HEK293 (cell line): ENCODE measurements around the gene DMD.

ENCODE experiments used
- CTCF ChIA-PET: fragments of 350-600 bp; formaldehyde crosslinking; extraction: SDS; loops from one replicate; lab custom pipeline; 2021; ENCODE audit warnings: antibody characterized with exemption; lab: Yijun Ruan, JAX
- POLR2A ChIA-PET: fragments of 300-600 bp; formaldehyde crosslinking; extraction: SDS; loops from one replicate; lab custom pipeline; 2020; ENCODE audit warnings: antibody characterized with exemption, inconsistent platforms; lab: Yijun Ruan, JAX
- H3K27ac ChIP-seq: fragments of 200-500 bp; sonication (Bioruptor generic); 2 replicates; pipeline ENCODE4 v1.5.1; 2014; ENCODE audit warnings: low read depth, low read length, control low read depth, inconsistent platforms; ENCODE audit errors: extremely low read depth
- H3K36me3 ChIP-seq, 2 experiments: fragments of 200-500 bp in 1 of 2; sonication (Bioruptor generic) in 1 of 2; 1 replicate in 1 of 2; 2 replicates in 1 of 2; pipeline ENCODE4 v1.5.1; 2014 to 2017; ENCODE audit warnings: inconsistent platforms in 2 of 2, low read length in 2 of 2; ENCODE audit not compliant: control insufficient read depth in 2 of 2, insufficient read depth in 1 of 2
- H3K4me1 ChIP-seq: fragments of 200-500 bp; sonication (Bioruptor generic); 2 replicates; pipeline ENCODE4 v1.5.1; 2014; ENCODE audit warnings: mild to moderate bottlenecking, low read length, inconsistent platforms; ENCODE audit not compliant: control insufficient read depth, insufficient read depth
- H3K4me3 ChIP-seq: 2 replicates; pipeline ENCODE4 v1.5.1; 2011; ENCODE audit warnings: low read depth, mild to moderate bottlenecking, control low read depth, low read length, moderate library complexity
- H3K9me3 ChIP-seq: fragments of 200-500 bp; sonication (Bioruptor generic); 2 replicates; pipeline ENCODE4 v1.5.1; 2014; ENCODE audit warnings: low read depth, low read length, inconsistent platforms; ENCODE audit not compliant: control insufficient read depth, insufficient read depth
- MYNN ChIP-seq: fragments of 450-650 bp; formaldehyde crosslinking; IDR thresholded peaks from 2 replicates; pipeline ENCODE4 v1.5.1; 2016; ENCODE audit warnings: missing biosample characterization, missing genetic modification characterization, borderline replicate concordance
- PBX3 ChIP-seq: sonication (generic); formaldehyde crosslinking; IDR thresholded peaks from 2 replicates; pipeline ENCODE4 v1.8.1; 2022; ENCODE audit warnings: mild to moderate bottlenecking, moderate library complexity, missing genetic modification reagents
- WT1 ChIP-seq: fragments of 450-650 bp; formaldehyde crosslinking; IDR thresholded peaks from 2 replicates; pipeline ENCODE4 v1.5.1; 2016; ENCODE audit warnings: missing biosample characterization, missing genetic modification characterization
- ZBTB1 ChIP-seq: fragments of 450-650 bp; formaldehyde crosslinking; IDR thresholded peaks from 2 replicates; pipeline ENCODE4 v1.5.1; 2016; ENCODE audit warnings: missing biosample characterization, missing genetic modification characterization
- ZBTB20 ChIP-seq: fragments of 450-650 bp; formaldehyde crosslinking; IDR thresholded peaks from 2 replicates; pipeline ENCODE4 v1.5.1; 2016; ENCODE audit warnings: missing biosample characterization, missing genetic modification characterization
- ZBTB44 ChIP-seq: fragments of 450-650 bp; IDR thresholded peaks from 2 replicates; pipeline ENCODE4 v1.5.1; 2018; ENCODE audit warnings: missing biosample characterization, mild to moderate bottlenecking, missing genetic modification characterization
- ZBTB7A ChIP-seq: fragments of 450-650 bp; formaldehyde crosslinking; IDR thresholded peaks from 2 replicates; pipeline ENCODE4 v1.5.1; 2016; ENCODE audit warnings: low read depth, missing biosample characterization, missing genetic modification characterization
- ZFHX2 ChIP-seq: fragments of 450-650 bp; formaldehyde crosslinking; conservative IDR thresholded peaks from 2 replicates; pipeline ENCODE4 v1.5.1; 2016; ENCODE audit warnings: missing biosample characterization, missing genetic modification characterization
- ZFP41 ChIP-seq: fragments of 450-650 bp; formaldehyde crosslinking; IDR thresholded peaks from 2 replicates; pipeline ENCODE4 v1.5.1; 2016; ENCODE audit warnings: missing biosample characterization, missing genetic modification characterization, borderline replicate concordance
- ZFP69B ChIP-seq: fragments of 450-650 bp; formaldehyde crosslinking; IDR thresholded peaks from 2 replicates; pipeline ENCODE4 v1.5.1; 2016; ENCODE audit warnings: missing biosample characterization, missing genetic modification characterization
- ZNF10 ChIP-seq: fragments of 450-650 bp; formaldehyde crosslinking; IDR thresholded peaks from 2 replicates; pipeline ENCODE4 v1.5.1; 2017; ENCODE audit warnings: missing biosample characterization, missing genetic modification characterization
- ZNF146 ChIP-seq: fragments of 450-650 bp; formaldehyde crosslinking; IDR thresholded peaks from 2 replicates; pipeline ENCODE4 v1.5.1; 2016; ENCODE audit warnings: missing biosample characterization, missing genetic modification characterization
- ZNF174 ChIP-seq: fragments of 450-650 bp; formaldehyde crosslinking; IDR thresholded peaks from 2 replicates; pipeline ENCODE4 v1.5.0; 2017; ENCODE audit warnings: missing biosample characterization, mild to moderate bottlenecking, missing genetic modification characterization
- ZNF211 ChIP-seq: fragments of 450-650 bp; formaldehyde crosslinking; IDR thresholded peaks from 2 replicates; pipeline ENCODE4 v1.5.1; 2016; ENCODE audit warnings: low read depth, missing biosample characterization, missing genetic modification characterization
- ZNF335 ChIP-seq: fragments of 450-650 bp; formaldehyde crosslinking; conservative IDR thresholded peaks from 2 replicates; pipeline ENCODE4 v1.5.1; 2016; ENCODE audit warnings: missing biosample characterization, missing genetic modification characterization
- ZNF423 ChIP-seq: fragments of 450-650 bp; formaldehyde crosslinking; IDR thresholded peaks from 2 replicates; pipeline ENCODE4 v1.5.1; 2016; ENCODE audit warnings: missing biosample characterization, missing genetic modification characterization
- ZNF510 ChIP-seq: fragments of 450-650 bp; formaldehyde crosslinking; IDR thresholded peaks from 2 replicates; pipeline ENCODE4 v1.5.1; 2018; ENCODE audit warnings: mild to moderate bottlenecking, missing genetic modification characterization, missing biosample characterization; ENCODE audit not compliant: insufficient replicate concordance
- ZNF518A ChIP-seq: fragments of 450-650 bp; formaldehyde crosslinking; conservative IDR thresholded peaks from 2 replicates; pipeline ENCODE4 v1.5.1; 2016; ENCODE audit warnings: low read depth, missing biosample characterization, missing genetic modification characterization
- ZNF521 ChIP-seq: fragments of 450-650 bp; formaldehyde crosslinking; IDR thresholded peaks from 2 replicates; pipeline ENCODE4 v1.5.1; 2017; ENCODE audit warnings: missing biosample characterization, mild to moderate bottlenecking, missing genetic modification characterization
- ZNF548 ChIP-seq: fragments of 450-650 bp; formaldehyde crosslinking; IDR thresholded peaks from 2 replicates; pipeline ENCODE4 v1.5.1; 2016; ENCODE audit warnings: missing biosample characterization, missing genetic modification characterization
- ZNF623 ChIP-seq: fragments of 450-650 bp; formaldehyde crosslinking; IDR thresholded peaks from 2 replicates; pipeline ENCODE4 v1.5.1; 2016; ENCODE audit warnings: missing biosample characterization, missing genetic modification characterization
- ZNF747 ChIP-seq: fragments of 450-650 bp; formaldehyde crosslinking; IDR thresholded peaks from 2 replicates; pipeline ENCODE4 v1.5.1; 2016; ENCODE audit warnings: missing biosample characterization, missing genetic modification characterization
- ZNF785 ChIP-seq: fragments of 450-650 bp; formaldehyde crosslinking; IDR thresholded peaks from 2 replicates; pipeline ENCODE4 v1.5.1; 2016; ENCODE audit warnings: missing biosample characterization, missing genetic modification characterization
- ZNF830 ChIP-seq: fragments of 450-650 bp; IDR thresholded peaks from 2 replicates; pipeline ENCODE4 v1.5.0; 2018; ENCODE audit warnings: missing biosample characterization, missing genetic modification characterization, low read depth, mild to moderate bottlenecking, moderate library complexity
- ZNF843 ChIP-seq: fragments of 450-650 bp; formaldehyde crosslinking; IDR thresholded peaks from 2 replicates; pipeline ENCODE4 v1.5.1; 2016; ENCODE audit warnings: missing biosample characterization, missing genetic modification characterization
- ZXDB ChIP-seq: fragments of 450-650 bp; formaldehyde crosslinking; IDR thresholded peaks from 2 replicates; pipeline ENCODE4 v1.5.1; 2016; ENCODE audit warnings: missing biosample characterization, missing genetic modification characterization

DMD gene

GRCh38 chrX:32678487-32678886, 532.9 kb downstream of the DMD start:
- Histone ChIP-seq H3K9me3 (no peaks in the 10 kb centered on the region), H3K27ac (no peak overlapping the region), H3K4me3 (no peak overlapping the region), H3K36me3 (no peaks in the 10 kb centered on the region), H3K4me1 (no peaks in the 10 kb centered on the region)
- POLR2A ChIA-PET: no interaction called here
- CTCF ChIA-PET: no interaction called here
- TF ChIP-seq WT1 (tag by site-specific recombination): no peak
- TF ChIP-seq ZNF548 (tag by site-specific recombination): no peak
- no peak for TF ChIP-seq ZFHX2
- TF ChIP-seq ZNF335 (tag by site-specific recombination): no peak
- TF ChIP-seq ZBTB1: no peak
- TF ChIP-seq ZNF623 (tag by site-specific recombination): no peak
- TF ChIP-seq PBX3: no peak
- no peak for TF ChIP-seq ZNF10 (tag by site-specific recombination)

- TF ChIP-seq ZNF174 (tag by site-specific recombination): no peak
- no peak for TF ChIP-seq ZFP41 (tag by site-specific recombination)
- no peak for TF ChIP-seq ZNF518A (tag by site-specific recombination)
- no peak for TF ChIP-seq ZNF521
- TF ChIP-seq ZXDB: no peak
- no peak for TF ChIP-seq ZNF510 (tag by site-specific recombination)
- TF ChIP-seq ZBTB44 (tag by site-specific recombination): no peak
- TF ChIP-seq ZNF843 (tag by site-specific recombination): no peak
- H3K4me3 ChIP-seq: no peak overlapping the region
- 0 out of 2 replicates have a peak, but pooled peaks cover 2% of the 10 kb centered on the region for H3K9me3 ChIP-seq
- no peak overlapping the region for H3K27ac ChIP-seq
- H3K36me3 ChIP-seq: no peaks in the 10 kb centered on the region
- CTCF ChIA-PET: interaction anchor here (0.6 kb wide), 1 partner anchor 78 kb away, joined by 3 read pairs; no protein-coding TSS in a partner anchor
- POLR2A ChIA-PET: no interaction called here
- H3K4me1 ChIP-seq: no peaks in the 10 kb centered on the region
Measured at GRCh38 chrX:32673193-32673592, 538.2 kb downstream of the DMD start.

DNA sequence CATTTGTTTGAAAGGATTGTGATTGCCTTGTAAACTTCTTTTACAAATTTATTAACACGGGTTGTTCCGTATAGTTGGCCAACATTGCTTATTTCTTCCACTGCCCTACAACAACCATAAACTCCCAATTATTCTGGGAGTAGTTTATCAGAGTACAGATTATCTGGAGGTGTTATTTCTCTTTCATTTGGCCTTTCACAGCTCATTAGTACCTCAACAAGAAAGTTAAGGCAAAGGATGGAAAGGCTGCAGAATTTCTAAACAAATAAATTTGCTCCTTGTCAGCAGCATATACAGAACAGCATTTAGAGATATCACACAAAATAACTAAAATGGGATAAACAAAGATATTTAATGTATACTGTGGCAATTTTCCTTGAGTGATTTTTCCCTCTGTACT, 548.8 kb downstream of the DMD start:
- ChIA-PET POLR2A (no interaction called here), CTCF (no interaction called here)
- TF ChIP-seq PBX3 (no peak), ZBTB20 (tag by site-specific recombination) (no peak), ZNF423 (tag by site-specific recombination) (no peak), ZNF548 (tag by site-specific recombination) (no peak), ZNF830 (no peak), MYNN (tag by site-specific recombination) (no peak), ZNF785 (tag by site-specific recombination) (no peak), ZFP69B (tag by site-specific recombination) (no peak), ZNF146 (no peak), ZBTB7A (tag by site-specific recombination) (no peak), ZNF211 (tag by site-specific recombination) (no peak), ZNF747 (tag by site-specific recombination) (no peak)

More for the DNA sequence above, 548.8 kb downstream of the DMD start:
- H3K36me3 ChIP-seq: no peaks in the 10 kb centered on the region
- no peaks in the 10 kb centered on the region for H3K4me1 ChIP-seq
- H3K9me3 ChIP-seq: no peaks in the 10 kb centered on the region
- H3K27ac ChIP-seq: no peak overlapping the region
- no peak overlapping the region for H3K4me3 ChIP-seq
